GM21529 (cell line): ENCODE results near the gene SYT7.

Experiments
- ATAC-seq: cut with Tn5 transposase; IDR thresholded peaks from one replicate; pipeline ENCODE4 v1.9.1; 2021; ENCODE audit not compliant: unreplicated experiment

The SYT7 gene

DNA sequence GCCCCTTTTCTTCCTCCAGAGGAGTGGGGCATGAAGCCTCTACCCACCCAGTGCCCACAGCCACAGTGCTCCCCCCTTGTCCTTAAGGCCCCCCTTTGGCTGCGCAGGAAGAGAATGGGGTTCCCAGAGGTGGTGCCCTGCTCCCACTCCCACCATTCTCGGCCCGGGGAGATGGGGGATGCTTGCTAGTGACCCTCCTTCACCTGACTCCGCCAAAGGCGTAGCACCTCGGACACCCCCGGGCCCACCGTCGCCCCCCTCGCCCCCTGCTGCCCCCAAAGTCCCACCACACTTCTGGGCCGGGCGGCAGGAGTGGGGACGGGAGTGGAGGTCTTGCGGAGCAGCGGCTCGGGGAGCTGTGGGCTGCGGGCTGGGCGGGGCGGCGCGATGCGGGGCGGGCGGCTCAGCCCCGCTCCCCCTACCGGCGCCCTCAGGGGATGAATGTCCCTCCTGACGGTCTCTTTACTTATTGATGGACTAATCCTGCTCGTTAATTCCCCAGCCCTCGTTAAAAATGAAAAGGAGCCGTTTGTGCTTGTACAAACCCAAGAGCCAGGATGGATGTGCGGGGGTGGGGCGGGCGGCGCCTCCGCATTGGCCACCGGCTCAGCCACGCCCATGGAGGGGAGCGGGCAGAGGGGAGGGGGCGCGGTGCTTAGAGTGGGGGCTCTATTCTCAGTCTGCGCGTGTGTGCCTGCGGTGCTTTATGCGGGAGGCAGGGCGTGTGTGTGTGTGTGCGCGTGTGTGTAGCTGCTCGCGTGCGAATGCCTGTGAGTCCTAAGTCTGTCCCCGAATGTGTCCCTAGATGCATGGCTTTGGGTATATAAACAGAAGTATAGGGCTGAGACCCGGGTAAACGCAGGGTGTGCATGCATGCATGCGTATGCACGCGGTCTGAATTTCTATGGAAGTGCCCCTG is 25.6 kb downstream of the SYT7 start:
- no peak for ATAC-seq

DNA sequence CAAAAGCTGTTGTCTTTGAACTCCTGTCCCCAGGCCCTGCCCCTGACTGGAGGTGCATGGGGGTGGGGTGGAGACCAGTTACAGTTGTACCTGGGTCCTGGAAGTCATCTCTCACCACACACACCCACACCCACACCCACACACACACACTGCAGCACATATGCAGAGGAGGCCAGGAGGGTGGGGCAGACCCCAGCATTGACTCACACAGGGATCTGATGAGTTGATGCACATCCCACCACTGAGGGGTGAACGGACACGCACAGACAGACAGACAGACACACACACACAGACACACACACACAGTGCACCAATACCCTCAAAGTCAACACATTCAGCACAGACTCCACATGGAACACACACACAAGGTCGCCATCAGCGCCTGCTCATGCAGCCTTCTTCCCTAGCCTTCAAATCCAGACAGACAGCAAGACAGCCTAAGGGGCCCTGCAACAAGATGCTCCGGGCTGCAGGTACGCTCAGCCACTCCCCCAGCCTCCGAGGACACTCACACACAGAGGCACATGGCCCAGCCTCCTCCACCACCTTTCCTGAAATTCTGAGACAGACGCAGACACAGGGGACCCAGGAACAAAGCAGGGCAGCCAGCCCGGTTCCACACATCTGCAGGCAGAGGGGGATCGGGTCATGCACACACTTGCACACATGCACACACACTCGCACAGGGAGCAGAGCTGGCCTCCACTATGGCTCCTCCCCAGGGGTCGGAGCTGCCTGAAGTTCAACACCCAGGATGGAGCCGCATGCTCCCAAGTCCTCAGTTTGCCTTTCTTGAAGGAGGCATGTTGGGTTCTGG is 26.5 kb downstream of the SYT7 start:
- ATAC-seq, result no peak

DNA sequence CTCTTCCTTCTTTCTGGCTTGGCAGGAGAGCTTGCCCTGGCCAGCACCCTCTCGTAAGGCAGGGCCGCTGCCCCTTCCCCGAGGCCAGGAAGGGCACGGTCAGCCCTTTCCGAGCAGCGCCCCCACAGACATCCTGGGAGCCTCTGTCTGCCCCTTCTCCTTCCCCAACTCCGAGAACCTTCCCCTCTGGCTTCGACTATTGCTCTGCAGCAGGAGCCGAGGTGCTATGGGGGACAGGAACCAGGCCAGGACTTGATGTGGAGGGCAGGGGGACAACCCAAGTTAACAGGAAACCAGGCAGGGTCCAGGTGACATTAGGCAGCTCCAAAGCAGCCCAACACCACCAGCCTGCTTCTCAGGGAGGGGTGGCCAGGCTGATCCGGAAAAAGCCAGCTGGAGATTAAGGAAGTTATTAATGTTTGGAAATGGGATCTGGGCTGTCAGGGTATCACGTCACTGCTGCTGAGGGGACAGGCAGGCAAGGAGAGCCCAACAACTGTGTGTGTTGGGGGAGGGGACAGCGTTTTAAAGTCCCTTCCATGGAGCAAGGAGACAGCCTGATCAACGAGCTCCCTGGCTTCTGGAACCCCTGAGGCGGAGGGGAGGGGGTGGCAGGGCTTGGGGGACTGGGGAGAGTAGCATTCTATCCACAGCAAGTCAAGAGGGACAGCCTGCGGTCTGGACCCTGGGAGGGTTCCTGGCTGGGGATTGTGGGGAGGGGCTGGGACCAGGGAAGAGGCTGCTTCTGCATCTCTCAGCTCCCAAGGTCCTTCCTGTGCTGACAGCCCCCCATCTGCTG is 27.3 kb downstream of the SYT7 start:
- no peak for ATAC-seq

DNA sequence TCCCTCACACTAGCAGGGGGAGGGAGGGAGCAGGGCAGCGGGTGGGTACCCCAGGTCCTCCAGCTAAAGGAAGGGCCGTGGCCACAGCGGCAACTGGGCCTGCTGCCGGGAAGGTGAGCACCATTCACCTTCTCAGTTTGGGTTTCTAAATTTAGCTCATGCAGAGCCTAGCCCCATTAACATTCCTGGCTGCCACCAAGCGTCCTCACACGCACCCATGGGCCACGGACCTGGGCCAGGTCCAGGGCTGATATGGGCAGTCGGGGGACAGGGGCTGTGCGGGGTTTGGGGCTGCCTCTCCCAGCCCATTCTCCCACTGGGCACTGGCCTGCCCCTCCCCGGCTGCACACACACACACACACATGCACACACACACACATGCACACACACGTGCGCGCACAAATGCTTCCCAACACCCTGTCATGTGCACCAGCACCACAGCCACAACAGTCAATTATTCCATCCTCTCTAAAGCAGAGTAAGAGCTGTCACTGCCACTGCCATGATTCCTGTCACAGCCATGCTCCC is 28.7 kb downstream of the SYT7 start:
- ATAC-seq, result no peak

DNA sequence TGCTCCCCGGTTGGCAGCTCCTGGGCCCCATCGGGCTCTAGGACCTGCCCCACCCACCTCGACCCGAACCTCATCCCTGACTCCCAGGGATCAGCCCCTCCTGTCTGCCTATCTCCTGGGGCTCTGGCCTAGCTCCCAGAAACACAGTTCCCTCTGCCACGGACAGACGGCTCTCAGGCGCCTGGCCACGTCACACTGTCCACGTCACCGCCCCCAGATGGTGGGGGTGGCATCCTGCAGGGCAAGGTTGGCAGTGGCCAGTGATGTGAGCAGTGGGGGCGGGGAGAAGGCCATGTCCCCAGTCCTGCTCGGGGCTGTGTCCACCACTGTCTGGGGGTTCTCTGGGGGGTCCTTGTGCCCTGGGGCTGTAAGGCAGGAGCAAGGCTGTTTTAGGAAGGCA is 29.2 kb downstream of the SYT7 start:
- ATAC-seq, result no peak

DNA sequence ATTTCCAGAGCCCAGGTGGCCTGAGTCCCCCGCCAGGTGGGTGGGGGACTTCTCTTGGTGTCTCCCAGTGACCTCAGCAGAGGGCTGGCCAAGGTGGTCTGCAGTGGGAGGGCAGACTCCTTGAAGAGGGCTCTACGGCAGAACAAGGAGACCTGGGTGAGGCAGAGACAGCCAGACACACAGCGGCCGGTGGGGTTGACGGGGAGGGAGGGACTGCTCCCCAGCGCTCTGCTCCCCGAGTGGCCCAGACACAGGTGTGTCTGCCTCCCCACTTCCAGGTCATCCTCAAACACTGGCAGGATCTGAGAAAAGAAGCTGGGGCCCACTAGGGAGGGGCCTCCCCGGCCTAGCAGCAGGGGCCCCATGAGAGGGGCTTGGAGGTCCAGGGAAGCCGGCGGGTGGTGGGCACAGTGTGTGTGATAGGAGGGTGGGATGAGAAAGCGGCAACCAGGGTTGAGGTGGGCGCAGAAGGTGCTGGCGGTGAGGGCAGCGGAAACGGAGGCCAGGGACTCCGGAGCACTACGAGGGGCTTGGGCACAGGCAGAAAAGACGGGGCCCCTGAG is 30.1 kb downstream of the SYT7 start:
- no peak for ATAC-seq

DNA sequence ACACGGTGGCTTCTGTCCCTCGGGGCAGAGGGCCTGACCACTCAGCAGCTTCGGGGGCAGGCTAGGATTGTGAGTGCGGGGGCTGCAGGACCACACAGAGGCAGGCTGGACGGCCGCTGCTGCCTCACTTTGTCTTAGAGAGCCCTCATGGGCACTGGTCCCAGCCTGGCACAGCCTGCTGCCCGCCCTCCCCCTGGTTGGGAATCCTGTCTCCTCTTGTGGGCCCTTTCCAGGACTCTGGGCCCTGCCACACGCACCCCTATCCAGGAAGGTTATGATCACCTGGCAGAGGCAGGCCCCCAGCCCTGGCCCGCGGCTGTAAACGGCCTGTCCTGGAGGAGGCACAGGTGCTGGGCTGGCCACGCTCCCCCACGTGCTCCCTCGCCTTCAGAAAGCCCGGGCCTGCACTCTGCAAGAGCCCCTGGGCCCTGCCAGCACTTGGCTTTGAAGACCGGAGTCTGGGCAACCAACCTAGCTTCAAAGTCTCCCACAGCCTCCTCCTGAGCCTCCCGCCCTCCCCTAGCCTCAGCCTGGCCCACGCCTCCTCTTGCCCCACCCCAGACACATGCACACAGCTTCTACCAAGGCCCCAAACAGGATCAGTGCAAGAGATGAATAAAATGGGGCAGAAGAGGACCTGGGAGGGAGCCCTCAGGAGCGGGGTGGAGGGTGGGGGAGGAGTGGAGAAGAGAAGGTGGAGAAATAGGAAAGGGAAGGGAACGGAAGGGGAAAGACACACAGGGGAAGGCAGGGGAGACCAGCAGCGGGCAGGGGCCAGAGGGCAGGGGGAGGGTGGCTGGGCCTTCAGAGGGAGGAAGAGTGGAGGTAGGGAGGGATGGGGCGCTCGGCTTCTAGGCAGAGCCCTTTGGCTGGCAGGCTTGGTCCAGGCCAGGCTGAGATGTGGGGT is 31.0 kb downstream of the SYT7 start:
- ATAC-seq, result no peak

DNA sequence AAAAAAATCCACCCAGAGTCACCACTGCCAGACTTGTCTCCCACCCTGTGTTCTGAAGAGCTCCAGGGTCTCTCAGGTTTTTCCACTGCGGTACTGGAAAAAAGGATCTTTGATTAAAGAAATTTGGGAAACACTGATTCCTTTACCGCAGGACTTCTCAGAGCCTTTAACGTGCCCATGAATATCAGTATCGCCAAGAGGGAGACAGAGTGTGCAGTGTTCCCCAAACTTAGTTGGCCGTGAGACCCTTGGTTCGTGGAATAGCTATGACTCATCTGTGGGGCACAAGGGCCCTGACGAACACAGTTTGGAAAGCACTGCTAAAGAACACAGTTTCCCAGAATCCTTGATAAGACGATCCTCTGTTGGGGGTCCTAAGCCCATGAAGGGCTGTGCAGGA is 31.7 kb downstream of the SYT7 start:
- ATAC-seq, result no peak

DNA sequence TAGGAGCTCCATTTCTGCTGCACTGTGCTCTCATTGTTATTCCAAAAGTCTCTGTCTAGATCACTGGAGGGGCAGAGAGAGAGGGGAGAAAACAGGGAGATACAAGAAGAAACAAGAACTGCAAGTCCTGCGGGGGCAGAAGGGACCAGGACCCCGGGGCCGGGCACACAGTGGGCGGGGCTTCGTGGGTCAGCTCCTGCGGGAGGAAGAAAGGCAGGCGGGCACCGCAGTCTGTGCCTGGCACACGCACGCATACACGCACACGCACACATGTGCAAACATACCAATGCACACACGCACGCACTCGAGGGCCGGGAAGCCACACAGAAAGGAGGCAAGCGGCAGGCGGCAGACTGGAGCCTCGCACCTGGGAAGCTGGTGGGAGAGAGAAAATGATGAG is 33.6 kb downstream of the SYT7 start:
- no peak for ATAC-seq

DNA sequence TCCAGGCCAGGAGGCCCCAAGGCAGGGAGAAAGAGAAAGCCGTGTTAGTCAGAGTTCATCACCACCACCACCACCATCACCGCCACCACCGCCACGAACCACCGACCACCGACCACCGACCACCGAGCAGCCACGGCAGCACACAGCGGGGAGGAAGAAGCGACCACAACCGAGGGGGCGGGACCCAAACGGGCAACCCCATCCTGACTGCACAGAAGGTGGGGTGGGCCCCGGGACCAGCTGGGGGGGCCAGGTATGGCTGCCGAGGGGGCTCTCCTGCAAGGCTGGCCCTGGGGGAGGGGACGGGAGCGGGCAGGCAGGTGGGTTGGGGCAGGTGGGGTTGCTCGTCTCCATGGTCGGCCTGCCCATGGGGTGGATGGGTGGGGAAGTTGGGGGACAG is 34.2 kb downstream of the SYT7 start:
- ATAC-seq, result no peak

DNA sequence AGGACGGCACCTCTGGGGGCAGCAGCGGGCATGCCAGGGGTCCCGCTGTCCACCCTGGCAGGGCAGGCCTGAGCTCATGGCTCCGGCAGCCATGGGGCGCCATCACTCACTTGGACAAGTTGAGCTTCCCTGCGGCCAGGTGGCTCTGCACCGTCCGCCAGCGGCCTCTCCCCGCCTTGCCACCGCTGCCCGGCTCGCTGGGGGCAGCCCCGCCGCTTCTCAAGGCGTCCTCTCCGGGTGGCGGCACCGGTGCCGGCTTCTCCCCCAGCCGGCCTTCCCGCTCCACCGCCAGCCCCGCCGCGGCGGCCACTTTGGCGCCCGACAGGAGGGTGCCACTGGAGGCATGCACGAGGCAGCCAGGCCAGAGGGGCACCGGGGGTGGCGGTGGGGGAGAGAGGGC is 35.0 kb downstream of the SYT7 start:
- ATAC-seq, result no peak

DNA sequence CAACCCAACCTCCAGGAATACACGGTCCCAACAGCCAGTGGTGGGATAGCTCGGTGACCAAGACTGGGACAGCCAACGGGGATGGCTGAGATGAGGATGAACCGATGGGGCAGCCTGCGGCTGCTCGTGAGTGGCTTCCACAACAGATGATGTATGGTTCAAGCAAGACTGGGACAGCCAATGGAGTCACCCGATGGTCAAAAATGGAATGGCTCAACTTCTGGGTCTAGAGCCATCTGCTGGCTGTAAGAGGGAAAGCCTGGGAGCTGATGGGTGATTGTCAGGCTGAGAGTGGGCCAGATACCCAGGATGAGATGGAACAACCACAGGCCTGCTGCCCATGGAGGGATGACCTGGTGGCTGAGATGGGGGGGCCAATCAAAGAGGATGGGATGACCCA is 35.5 kb downstream of the SYT7 start:
- no peak for ATAC-seq

DNA sequence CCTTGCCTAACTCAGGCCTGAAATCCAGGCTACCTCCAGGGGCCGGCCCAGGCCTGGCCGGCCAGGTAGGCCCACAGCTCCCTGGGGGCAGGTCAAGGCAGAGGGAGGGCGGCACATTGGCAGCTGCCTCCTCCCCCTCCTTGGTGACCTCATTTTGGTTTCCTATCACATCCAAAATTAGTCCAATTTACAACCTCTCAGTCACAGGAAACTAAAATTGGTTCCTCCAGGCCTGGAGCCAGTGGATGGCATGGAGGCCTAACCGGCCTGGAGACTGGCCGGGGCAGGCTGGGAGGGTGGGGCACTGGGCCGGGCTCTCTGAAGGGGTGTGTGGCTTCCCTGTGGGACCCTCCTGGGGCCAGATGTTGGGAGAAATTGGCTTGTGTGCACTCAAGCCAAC is 36.4 kb downstream of the SYT7 start:
- ATAC-seq, result no peak

DNA sequence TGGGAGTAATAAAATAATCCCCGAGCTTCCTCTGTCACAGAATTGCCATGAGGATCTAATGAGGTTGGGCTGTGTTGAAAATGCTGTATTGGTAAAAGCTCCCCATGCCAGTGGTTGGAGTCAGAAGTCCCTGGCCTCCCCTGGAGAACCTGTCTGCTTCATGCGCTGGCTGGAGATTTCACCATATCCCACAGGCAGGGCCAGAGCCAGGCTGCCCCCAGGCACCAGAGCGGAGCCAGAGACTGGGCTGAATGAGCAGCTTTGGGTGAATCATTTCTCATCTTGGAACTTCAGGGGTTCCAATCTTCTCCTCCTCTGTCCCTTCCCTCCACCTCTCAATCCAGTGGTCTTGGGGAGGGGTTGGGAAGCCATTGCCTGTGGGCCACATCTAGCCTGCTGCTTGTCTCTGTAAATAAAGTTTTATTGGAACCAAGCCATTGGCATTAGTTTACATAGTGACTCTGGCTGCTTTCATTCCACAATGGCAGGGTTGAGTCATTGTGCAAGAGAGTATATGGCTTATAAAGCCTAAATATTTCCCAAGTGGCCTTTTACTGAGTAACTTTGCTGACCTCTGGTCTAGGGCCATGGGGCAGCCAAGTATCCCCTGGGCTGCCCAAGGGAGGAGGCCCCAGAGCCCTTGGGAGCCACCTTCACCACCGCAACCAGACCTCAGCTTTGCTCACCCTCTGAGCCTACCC is 37.1 kb downstream of the SYT7 start:
- ATAC-seq, result no peak

DNA sequence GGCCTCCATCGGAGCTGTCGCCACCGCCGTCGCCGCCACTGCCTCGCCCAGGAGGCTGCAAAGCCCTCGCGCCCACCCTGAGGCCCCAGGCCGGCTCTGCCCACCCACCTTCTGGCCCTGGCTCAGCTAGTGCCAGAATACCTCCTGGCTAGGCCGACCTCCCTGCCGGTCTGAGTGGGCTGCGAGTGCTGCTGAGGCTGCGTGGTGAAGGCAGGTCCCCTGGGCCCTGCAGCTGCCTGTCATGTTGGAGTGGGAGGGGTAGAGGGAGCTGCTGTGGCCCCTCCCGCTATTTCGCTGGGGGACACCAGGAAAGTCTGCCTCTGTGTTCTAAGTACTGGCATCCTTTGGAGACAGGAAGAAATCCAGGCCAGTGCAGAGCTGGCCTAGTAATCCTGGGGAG is 38.2 kb downstream of the SYT7 start:
- no peak for ATAC-seq

DNA sequence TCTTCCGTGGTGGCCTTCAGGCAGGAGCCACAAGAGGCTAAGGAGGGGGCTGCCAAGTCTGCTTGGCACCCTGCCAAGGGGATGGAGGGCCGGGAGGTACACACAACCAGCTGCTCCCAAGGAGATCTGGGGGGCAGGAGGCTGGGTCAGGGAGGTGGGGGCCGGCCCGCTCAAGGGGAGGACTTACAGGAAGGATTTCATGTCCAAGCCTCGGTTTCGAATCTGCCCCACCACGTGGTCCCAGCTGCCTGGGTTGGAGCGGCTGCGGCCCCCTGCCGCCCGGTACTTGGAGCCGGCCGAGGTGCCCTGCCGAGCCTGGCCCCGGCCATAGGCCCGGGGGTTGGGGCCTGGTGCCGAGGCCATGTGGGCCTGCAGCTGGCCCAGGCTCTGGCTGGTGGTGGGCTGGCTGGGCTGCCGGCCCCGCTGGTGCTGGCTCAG is 38.8 kb downstream of the SYT7 start:
- ATAC-seq, result no peak

DNA sequence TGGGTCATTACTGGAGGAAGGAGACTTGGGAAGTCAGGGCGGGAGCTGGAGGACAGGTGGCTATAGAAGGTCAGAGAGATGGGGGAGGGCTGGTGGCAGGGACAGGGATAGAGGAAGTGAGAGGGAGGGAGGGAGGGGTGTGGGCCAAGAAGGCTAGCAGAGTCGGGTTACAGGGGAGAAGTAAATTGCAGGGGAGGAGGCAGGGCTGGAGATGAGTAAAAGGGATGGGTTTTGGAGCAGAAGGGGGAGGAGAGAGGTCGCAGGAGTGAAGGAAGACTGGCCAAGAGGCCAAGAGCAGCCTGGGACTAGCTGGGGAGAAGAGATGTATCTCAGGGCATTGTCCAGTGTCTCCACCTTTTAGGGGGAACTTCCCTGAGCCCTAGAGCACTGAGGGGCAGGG is 39.3 kb downstream of the SYT7 start:
- ATAC-seq, result no peak

DNA sequence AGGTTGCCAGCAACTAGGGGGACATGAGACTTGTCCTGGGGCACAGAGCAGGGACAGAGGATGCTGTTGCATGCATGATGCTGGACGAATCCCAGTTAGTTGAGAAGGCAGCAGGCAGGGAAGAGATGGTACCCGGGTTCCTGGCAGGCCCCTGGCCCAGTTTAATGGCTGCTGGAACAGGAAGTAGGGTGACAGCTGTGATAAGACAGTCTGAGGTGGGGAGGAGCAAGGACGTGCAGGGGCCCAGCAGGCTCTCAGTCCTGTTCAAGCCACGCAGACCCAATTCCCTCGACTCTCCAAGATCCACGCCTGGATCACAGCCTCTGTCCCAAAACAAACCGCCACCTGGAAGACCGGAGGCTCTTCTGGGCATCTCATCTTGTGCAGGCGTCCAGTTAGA is 40.3 kb downstream of the SYT7 start:
- ATAC-seq, result no peak

DNA sequence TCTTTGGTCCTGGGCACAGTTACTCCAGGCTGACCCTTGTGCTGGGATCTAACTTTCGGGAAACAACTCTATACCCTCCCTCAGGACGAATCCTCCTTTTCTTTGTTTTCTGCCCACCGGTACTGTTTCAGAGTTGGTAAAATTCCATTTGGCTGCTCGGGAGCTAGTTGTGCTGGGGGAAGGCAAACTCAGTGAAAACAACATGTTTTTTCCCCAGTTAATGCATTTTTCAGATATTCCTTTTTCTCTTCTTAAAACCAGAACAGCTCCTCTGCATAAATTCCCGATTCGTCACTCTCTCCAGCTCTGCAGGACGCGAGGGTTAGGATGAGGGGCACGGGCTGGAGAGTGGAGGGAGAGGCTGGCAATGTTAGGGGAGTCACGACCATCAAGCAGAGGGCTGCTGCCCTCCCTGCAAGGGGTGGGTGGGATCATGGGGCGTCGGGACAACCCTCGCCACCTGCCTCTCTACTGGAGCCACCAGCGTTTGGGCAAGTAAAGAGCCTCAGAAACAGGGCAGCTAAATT is 41.0 kb downstream of the SYT7 start:
- no peak for ATAC-seq
